ENCODE data around the gene C8G.

The C8G gene

DNA sequence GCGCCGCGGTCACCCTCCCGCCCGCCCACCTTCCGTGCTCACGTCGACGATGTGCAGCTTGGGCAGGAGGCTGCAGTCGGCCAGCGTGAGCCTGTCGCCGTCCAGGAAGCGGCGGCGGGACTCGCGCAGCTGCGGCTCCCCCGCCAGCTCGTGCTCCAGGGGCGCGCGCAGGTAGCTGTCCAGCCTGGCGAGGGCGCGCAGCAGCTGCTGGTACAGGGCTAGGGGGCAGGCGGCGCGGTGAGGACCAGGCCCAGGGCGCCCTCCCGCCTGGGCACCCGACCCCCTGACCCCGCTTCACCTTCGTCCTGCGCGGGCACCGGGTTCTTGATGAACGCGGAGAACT, 49.8 kb downstream of the C8G start:
- no peak overlapping the region for H3K4me2 ChIP-seq

GRCh38 chr9:136995362-136995761, 50.3 kb downstream of the C8G start:
- Histone ChIP-seq H3K36me3 (ENCODE audit: insufficient read depth) (no peaks in the 10 kb centered on the region), H3K4me3 (IDR thresholded peaks at IDR 0.05; ENCODE audit: insufficient read depth, low read depth, low read length) (no peak overlapping the region), H3K4me1 (ENCODE audit: low read depth, poor library complexity, severe bottlenecking) (peaks cover 24% of the 10 kb centered on the region), H3K27ac (no peak overlapping the region), H3K4me2 (no peak overlapping the region), H3K27me3 (ENCODE audit: insufficient read depth, low read depth) (peaks cover 37% of the 10 kb centered on the region), H3K9ac (no peak overlapping the region), H4K20me1 (ENCODE audit: insufficient read depth) (no peaks in the 10 kb centered on the region), H3K79me2 (ENCODE audit: insufficient read depth, low read depth) (no peaks in the 10 kb centered on the region), H2AFZ (ENCODE audit: low read depth) (no peak overlapping the region)
- TF ChIP-seq, protein P1, sequence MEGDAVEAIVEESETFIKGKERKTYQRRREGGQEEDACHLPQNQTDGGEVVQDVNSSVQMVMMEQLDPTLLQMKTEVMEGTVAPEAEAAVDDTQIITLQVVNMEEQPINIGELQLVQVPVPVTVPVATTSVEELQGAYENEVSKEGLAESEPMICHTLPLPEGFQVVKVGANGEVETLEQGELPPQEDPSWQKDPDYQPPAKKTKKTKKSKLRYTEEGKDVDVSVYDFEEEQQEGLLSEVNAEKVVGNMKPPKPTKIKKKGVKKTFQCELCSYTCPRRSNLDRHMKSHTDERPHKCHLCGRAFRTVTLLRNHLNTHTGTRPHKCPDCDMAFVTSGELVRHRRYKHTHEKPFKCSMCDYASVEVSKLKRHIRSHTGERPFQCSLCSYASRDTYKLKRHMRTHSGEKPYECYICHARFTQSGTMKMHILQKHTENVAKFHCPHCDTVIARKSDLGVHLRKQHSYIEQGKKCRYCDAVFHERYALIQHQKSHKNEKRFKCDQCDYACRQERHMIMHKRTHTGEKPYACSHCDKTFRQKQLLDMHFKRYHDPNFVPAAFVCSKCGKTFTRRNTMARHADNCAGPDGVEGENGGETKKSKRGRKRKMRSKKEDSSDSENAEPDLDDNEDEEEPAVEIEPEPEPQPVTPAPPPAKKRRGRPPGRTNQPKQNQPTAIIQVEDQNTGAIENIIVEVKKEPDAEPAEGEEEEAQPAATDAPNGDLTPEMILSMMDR (conservative IDR thresholded peaks at IDR 0.05; ENCODE audit: low read depth, low read length) = no peak

More for the DNA sequence above, 49.8 kb downstream of the C8G start:
- Histone ChIP-seq H4K20me1 (ENCODE audit: insufficient read depth) (no peaks in the 10 kb centered on the region), H3K4me1 (ENCODE audit: low read depth, poor library complexity, severe bottlenecking) (peaks cover 19% of the 10 kb centered on the region), H3K9ac (no peak overlapping the region), H3K4me3 (IDR thresholded peaks at IDR 0.05; ENCODE audit: insufficient read depth, low read depth, low read length) (no peak overlapping the region), H2AFZ (ENCODE audit: low read depth) (no peak overlapping the region), H3K27ac (no peak overlapping the region), H3K36me3 (ENCODE audit: insufficient read depth) (no peaks in the 10 kb centered on the region), H3K27me3 (ENCODE audit: insufficient read depth, low read depth) (peaks cover 42% of the 10 kb centered on the region), H3K79me2 (ENCODE audit: insufficient read depth, low read depth) (no peaks in the 10 kb centered on the region)
- TF ChIP-seq, protein P1 (conservative IDR thresholded peaks at IDR 0.05; ENCODE audit: low read depth, low read length) = no peak

DNA sequence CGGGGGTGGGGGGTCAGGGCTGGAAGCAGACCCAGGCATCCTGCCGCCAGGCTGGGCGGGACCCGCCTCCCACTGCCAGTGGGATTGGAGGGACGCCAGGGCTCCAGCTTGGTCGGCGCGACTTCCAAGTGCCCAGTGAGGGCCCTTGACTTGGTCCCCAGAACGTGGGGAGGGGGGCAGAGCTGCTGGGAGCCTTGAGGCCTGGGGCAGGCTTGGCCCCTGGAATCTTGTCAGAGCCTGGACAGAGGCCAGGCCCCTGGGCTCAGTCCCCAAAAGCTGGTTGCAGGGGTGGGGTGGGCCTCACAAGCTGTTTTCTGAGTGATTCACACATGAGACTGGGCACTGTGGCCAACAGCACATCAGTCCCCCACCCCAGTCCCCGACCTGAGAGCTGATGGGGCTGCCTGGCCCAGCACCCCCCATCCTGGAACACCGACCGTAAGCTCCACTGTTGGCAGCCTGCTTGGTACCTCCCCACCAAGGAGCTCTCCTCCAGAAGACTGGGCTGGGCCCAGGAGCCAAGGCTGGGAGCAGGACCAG, 50.8 kb downstream of the C8G start:
- Histone ChIP-seq H3K79me2 (ENCODE audit: insufficient read depth, low read depth) (no peaks in the 10 kb centered on the region), H3K4me3 (IDR thresholded peaks at IDR 0.05; ENCODE audit: insufficient read depth, low read depth, low read length) (no peak overlapping the region), H4K20me1 (ENCODE audit: insufficient read depth) (no peaks in the 10 kb centered on the region), H3K27me3 (ENCODE audit: insufficient read depth, low read depth) (peaks cover 32% of the 10 kb centered on the region), H3K4me1 (ENCODE audit: low read depth, poor library complexity, severe bottlenecking) (peaks cover 29% of the 10 kb centered on the region), H3K27ac (no peak overlapping the region), H3K9ac (no peak overlapping the region), H3K36me3 (ENCODE audit: insufficient read depth) (no peaks in the 10 kb centered on the region), H3K4me2 (no peak overlapping the region), H2AFZ (ENCODE audit: low read depth) (no peak overlapping the region)
- TF ChIP-seq, protein P1 (conservative IDR thresholded peaks at IDR 0.05; ENCODE audit: low read depth, low read length) = no peak
